Body of pancreas (tissue), 4 donors: ENCODE data around the gene CBLIF. TPM values are rescaled to one million over a fixed set of nuclear protein-coding genes. Genes with fewer than 3 reads are reported as not detected.
"Not testable (repeated sequence)": the region's sequence is repeated elsewhere in the genome, so short reads cannot be mapped to it uniquely, and the experiment has no call there.

ENCODE experiments used
- ATAC-seq: fragments of 150-250 bp; one replicate; pipeline ENCODE4 v1.9.1; 2016
- DNase-seq, 4 donors: peaks; one replicate each; pipeline ENCODE4 v3.0.0-alpha.2; 2019
- H3K27ac ChIP-seq, 4 donors: fragments of 200-600 bp; sonication (generic); 1 replicate in 3 of 4; 2 replicates in 1 of 4; pipeline versions ENCODE4 v1.5.1 to v1.6.1; 2016 to 2019; ENCODE audit warnings: mild to moderate bottlenecking in 1 of 4, mixed read lengths in 1 of 4, moderate library complexity in 1 of 4
- H3K27me3 ChIP-seq, 2 donors: fragments of 200-600 bp; sonication (generic); one replicate each; pipeline ENCODE4 v1.6.0; 2016; ENCODE audit warnings: mild to moderate bottlenecking in 1 of 2
- H3K36me3 ChIP-seq, 2 donors: fragments of 200-600 bp; sonication (generic); replicated peaks in 1 of 2; 2 replicates each; pipeline ENCODE4 v1.5.1; 2016; ENCODE audit warnings: low read depth in 2 of 2; ENCODE audit not compliant: insufficient read depth in 1 of 2
- H3K4me1 ChIP-seq: fragments of 200-600 bp; sonication (generic); one replicate; pipeline ENCODE4 v1.6.0; 2016
- H3K4me3 ChIP-seq, 2 donors: fragments of 200-600 bp; sonication (generic); 1 replicate in 1 of 2; 2 replicates in 1 of 2; pipeline ENCODE4 v1.5.1; 2016 to 2019
- H3K9me3 ChIP-seq, 3 donors: fragments of 200-600 bp; sonication (generic); 1 replicate in 2 of 3; 2 replicates in 1 of 3; pipeline ENCODE4 v1.5.1; 2016
- POLR2A ChIP-seq, 3 donors: fragments of 450-650 bp; IDR thresholded peaks; one replicate each; pipeline ENCODE4 v1.6.1; 2016; ENCODE audit warnings: antibody characterized with exemption in 3 of 3, mild to moderate bottlenecking in 2 of 3
- WGBS, 2 donors: methylation state at CpG; one replicate each; pipeline ENCODE4 v1.1.5; 2017; 5-methylcytosine and 5-hydroxymethylcytosine counted together
- intact Hi-C: fragments of 100-400 bp; cut with DNase I; formaldehyde crosslinking; loops from one replicate; pipeline ENCODE4 v1.15.1; 2023
- total RNA-seq, 2 donors: library from RNA; depleted of rRNA; stranded (reverse); fragments of >200 nt; gene quantifications; one replicate each; pipeline ENCODE4 v1.1.0, GENCODE V29; 2016
- TF ChIP-seq, protein P1 (sequence below), 7 experiments: fragments of 450-650 bp in 4 of 7; fragments of 200-600 bp in 3 of 7; sonication (generic) in 3 of 7; IDR thresholded peaks; one replicate each; pipeline ENCODE4 v1.5.1; 2016 to 2019; ENCODE audit warnings: antibody characterized with exemption in 7 of 7

Gene CBLIF
- total RNA-seq, 2 donors from 2014 or later = not detected

DNA sequence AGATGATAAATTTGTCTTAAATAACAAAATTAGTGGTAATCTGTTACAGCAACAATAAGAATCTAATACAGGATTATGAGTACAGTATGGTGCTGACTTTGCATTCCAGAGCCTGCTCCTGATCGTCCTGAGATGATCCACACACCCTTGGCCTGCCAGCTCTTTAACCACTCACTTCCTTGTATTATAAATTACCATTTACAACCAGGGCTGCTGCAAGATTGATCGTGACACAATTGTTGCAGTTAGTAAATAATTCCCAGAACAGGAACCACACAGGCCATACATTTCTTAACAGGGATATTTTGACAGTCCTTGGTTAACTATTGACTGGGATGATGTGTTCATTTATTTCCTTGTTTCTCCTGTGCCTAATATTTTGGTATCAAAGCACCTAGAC, 3.8 kb upstream of the CBLIF start:
- Histone ChIP-seq H3K36me3 (no peaks in the 10 kb centered on the region), H3K4me1 (peaks cover 15% of the 10 kb centered on the region), H3K27me3 (no peaks in the 10 kb centered on the region), H3K4me3 (no peak overlapping the region), H3K9me3 (no peaks in the 10 kb centered on the region), H3K27ac (peak overlapping the region in 3 of 4 donors; percentile 52 to 72 (median 54))
- intact Hi-C loops = no loop called here
- DNase-seq (peak in 3 of 4 donors; percentile 12 to 42 (median 15)), ATAC-seq (peak; percentile 85)
- TF ChIP-seq POLR2A (IDR thresholded peaks at IDR 0.05) = no peak
- 33 to 47% methylated on average over 2 of the region's 2 CpGs for WGBS, 2 donors

DNA sequence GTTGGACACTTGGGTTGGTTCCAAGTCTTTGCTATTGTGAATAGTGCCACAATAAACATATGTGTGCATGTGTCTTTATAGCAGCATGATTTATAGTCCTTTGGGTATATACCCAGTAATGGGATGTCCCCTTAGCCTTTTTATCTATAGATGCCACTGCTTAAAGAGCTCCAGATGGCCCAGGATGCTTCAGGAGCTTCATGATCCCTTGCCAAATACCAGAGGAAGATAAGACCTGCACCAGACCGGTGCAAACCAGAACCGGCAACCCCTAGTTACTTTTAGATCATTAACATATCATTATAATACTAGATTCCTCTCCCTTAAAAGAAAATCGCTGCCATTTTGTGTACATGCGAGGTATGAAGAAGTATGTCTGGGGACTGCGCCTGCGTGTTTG, 3.1 kb upstream of the CBLIF start:
- H3K4me3 ChIP-seq, intact Hi-C loops, H3K9me3 ChIP-seq, H3K36me3 ChIP-seq, DNase-seq, H3K27me3 ChIP-seq: not testable (repeated sequence)
- Histone ChIP-seq H3K4me1 (peaks cover 15% of the 10 kb centered on the region), H3K27ac (peak overlapping the region in 3 of 4 donors; percentile 46 to 72 (median 52))
- peak; percentile 11 for ATAC-seq
- WGBS, 2 donors = 81 to 83% methylated on average over 6 of the region's 6 CpGs

DNA sequence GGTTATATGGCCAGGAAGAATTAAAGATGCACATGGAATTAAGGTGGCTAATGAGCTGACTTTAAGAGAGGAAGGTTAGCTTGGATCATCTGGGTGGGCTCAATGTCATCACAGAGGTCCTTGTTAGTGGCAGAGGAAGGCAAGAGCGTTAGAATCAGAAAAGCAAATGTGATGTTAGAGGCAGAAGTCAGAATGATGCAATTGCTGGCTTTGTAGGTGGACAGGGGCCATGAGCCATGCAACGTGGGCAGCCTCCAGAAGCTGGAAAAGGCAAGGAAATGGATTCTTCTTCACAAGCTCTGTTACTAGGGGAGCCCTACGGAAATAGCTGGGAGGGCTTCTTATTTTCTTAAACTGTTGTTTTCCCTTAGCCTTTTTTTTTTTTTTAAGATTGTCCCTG, 2.3 kb upstream of the CBLIF start:
- ATAC-seq (no peak), DNase-seq (no peak)
- Histone ChIP-seq H3K4me3 (no peak overlapping the region), H3K9me3 (no peaks in the 10 kb centered on the region), H3K4me1 (peaks cover 15% of the 10 kb centered on the region), H3K27me3 (no peaks in the 10 kb centered on the region), H3K27ac (no peak overlapping the region), H3K36me3 (no peaks in the 10 kb centered on the region)
- no peak for TF ChIP-seq POLR2A (IDR thresholded peaks at IDR 0.05)
- TF ChIP-seq, protein P1, sequence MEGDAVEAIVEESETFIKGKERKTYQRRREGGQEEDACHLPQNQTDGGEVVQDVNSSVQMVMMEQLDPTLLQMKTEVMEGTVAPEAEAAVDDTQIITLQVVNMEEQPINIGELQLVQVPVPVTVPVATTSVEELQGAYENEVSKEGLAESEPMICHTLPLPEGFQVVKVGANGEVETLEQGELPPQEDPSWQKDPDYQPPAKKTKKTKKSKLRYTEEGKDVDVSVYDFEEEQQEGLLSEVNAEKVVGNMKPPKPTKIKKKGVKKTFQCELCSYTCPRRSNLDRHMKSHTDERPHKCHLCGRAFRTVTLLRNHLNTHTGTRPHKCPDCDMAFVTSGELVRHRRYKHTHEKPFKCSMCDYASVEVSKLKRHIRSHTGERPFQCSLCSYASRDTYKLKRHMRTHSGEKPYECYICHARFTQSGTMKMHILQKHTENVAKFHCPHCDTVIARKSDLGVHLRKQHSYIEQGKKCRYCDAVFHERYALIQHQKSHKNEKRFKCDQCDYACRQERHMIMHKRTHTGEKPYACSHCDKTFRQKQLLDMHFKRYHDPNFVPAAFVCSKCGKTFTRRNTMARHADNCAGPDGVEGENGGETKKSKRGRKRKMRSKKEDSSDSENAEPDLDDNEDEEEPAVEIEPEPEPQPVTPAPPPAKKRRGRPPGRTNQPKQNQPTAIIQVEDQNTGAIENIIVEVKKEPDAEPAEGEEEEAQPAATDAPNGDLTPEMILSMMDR (IDR thresholded peaks at IDR 0.05) = no peak
- 78 to 86% methylated on average over 3 of the region's 3 CpGs for WGBS, 2 donors
- intact Hi-C loops = no loop called here

DNA sequence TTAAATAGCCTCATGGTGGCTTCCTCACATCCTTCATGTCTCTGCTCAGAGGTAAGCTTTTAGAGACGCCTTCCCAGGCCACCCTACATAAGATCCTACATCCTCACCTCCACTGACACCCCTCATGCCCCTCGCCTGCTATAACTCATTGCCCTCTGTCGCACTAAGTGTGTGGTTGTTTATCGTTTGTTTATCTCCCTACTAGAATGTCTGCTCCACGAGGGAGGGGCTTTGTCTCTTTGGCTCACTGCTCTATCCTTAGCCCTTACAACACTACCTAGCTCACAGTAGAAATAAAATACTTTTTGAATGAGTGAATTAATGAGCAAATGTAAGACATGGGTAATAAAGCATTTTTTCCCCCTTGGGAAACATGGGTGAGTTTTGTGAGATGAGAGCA, 1.3 kb upstream of the CBLIF start:
- Histone ChIP-seq H3K9me3 (no peaks in the 10 kb centered on the region), H3K27me3 (no peaks in the 10 kb centered on the region), H3K36me3 (no peaks in the 10 kb centered on the region), H3K27ac (no peak overlapping the region), H3K4me1 (peaks cover 15% of the 10 kb centered on the region), H3K4me3 (no peak overlapping the region)
- intact Hi-C loops = no loop called here
- ATAC-seq (no peak), DNase-seq (no peak)
- WGBS, 2 donors = 80 to 87% methylated on average over 5 of the region's 5 CpGs
- TF ChIP-seq, protein P1 (IDR thresholded peaks at IDR 0.05) = no peak

DNA sequence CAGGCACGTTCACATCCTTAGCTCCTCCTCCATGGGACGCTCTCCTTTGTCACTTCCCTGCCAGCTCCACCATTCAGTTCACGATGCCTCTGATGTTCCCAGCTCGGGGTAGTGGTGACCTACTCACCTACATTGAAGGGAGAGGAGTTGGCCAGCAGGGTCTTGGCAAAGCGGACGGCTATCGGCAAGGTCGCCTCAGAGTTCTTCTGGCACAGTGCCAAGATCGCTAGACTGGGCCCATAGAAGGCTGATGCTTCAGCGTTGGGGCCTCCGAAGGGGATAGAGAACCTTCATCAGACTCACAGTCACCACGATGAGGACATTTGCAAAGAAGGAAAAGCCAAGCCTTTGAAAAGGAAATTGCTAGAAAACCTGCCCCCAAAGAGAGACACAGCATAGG, 3.0 kb downstream of the CBLIF start:
- ATAC-seq (no peak), DNase-seq (peak in 1 of 4 donors; percentile 14)
- TF ChIP-seq, protein P1 (IDR thresholded peaks at IDR 0.05) = no peak
- TF ChIP-seq POLR2A (IDR thresholded peaks at IDR 0.05) = no peak
- intact Hi-C loops = no loop called here
- Histone ChIP-seq H3K27ac (no peak overlapping the region), H3K4me1 (peaks cover 17% of the 10 kb centered on the region), H3K36me3 (no peaks in the 10 kb centered on the region), H3K27me3 (no peaks in the 10 kb centered on the region), H3K9me3 (no peaks in the 10 kb centered on the region), H3K4me3 (no peak overlapping the region)
- 61 to 67% methylated on average over 12 of the region's 12 CpGs for WGBS, 2 donors

DNA sequence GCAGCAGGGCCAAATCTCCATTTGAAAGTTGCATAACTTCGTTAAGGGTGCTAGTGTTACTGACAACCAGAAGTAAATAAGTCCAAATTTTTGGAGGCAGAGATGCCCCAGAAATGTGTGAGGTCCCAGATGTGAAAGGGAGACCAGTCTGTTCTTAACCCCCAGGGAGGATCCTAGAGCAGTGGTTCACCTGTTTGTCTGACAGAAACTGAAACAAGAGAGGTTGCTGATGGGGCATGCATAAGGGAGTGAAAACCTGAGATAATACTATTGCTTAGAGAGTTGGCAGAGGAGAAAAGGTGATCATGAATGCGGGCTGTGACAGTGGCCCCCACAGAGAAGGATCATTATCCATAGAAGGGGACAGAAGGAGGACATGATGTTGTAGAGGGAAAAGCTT, 3.8 kb downstream of the CBLIF start:
- Histone ChIP-seq H3K36me3 (no peaks in the 10 kb centered on the region), H3K4me1 (peaks cover 17% of the 10 kb centered on the region), H3K27ac (no peak overlapping the region), H3K4me3 (no peak overlapping the region), H3K27me3 (no peaks in the 10 kb centered on the region), H3K9me3 (no peaks in the 10 kb centered on the region)
- no peak for TF ChIP-seq POLR2A (IDR thresholded peaks at IDR 0.05)
- TF ChIP-seq, protein P1 (IDR thresholded peaks at IDR 0.05) = no peak
- no peak for DNase-seq
- WGBS, 2 donors = 87 to 93% methylated on average over 2 of the region's 2 CpGs
- intact Hi-C loops = no loop called here
- ATAC-seq = no peak
